Retinal pigment epithelial cell (primary cell): ENCODE results near the gene PTOV1.

Experiments
- DNase-seq: peaks from one replicate; pipeline ENCODE4 v3.0.0-alpha.2; 2010; ENCODE audit warnings: low read depth
- H3K4me3 ChIP-seq: 2 replicates; pipeline ENCODE4 v1.5.1; 2011; ENCODE audit warnings: mild to moderate bottlenecking, low read length, control low read depth, moderate library complexity
- CTCF ChIP-seq: conservative IDR thresholded peaks from 2 replicates; pipeline ENCODE4 v1.5.1; 2011; ENCODE audit warnings: low read depth, low read length, control low read depth, inconsistent platforms

The PTOV1 gene

GRCh38 chr19:49855676-49856573, 5.0 kb downstream of the PTOV1 start:
- no peak overlapping the region for H3K4me3 ChIP-seq
- no peak for DNase-seq
- no peak for TF ChIP-seq CTCF

- H3K4me3 ChIP-seq = no peak overlapping the region
- TF ChIP-seq CTCF = no peak
- DNase-seq = no peak
These were observed 5.6 kb downstream of the PTOV1 start for GRCh38 chr19:49856574-49857021.

DNA sequence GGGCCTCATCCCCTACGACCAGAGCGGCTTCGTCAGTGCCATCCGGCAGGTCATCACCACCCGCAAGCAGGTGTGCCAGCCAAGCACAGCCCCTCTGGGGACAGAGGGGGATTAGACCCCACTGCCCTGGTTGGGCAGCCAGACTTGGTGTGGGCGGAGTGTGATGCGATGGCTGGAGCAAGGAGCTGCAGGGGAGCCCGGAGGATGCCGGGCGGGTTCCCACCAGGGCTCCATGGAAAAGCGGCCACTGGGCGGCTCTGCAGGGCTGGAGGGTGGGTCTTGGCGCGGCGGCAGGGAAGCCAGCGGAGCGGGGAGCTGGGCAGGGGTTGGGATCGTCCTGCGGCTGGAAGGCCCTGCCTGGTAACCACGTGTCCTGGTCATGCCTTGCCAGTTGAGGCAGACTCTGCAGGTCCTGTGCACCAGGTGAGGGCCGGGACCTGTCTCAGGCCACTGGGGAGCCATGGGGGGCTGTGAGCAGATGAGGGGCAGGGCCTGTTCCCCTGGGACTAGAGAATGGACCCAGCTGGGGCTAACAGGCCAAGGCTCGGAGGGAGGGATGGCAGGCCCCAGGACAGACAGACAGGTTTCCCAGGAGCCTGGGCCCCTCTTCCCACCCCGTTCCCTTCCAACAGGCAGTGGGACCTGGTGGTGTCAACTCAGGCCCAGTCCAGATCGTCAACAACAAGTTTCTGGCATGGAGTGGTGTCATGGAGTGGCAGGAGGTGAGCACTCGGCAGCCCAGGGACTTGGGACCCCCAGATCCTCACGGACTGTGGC, 6.3 kb downstream of the PTOV1 start:
- TF ChIP-seq CTCF = no peak
- DNase-seq = no peak
- no peak overlapping the region for H3K4me3 ChIP-seq

GRCh38 chr19:49857838-49858087, 6.8 kb downstream of the PTOV1 start:
- no peak for DNase-seq
- H3K4me3 ChIP-seq = no peak overlapping the region
- no peak for TF ChIP-seq CTCF

- no peak for TF ChIP-seq CTCF
- DNase-seq = no peak
- no peak overlapping the region for H3K4me3 ChIP-seq
These were observed 7.4 kb downstream of the PTOV1 start for GRCh38 chr19:49858088-49858985.

DNA sequence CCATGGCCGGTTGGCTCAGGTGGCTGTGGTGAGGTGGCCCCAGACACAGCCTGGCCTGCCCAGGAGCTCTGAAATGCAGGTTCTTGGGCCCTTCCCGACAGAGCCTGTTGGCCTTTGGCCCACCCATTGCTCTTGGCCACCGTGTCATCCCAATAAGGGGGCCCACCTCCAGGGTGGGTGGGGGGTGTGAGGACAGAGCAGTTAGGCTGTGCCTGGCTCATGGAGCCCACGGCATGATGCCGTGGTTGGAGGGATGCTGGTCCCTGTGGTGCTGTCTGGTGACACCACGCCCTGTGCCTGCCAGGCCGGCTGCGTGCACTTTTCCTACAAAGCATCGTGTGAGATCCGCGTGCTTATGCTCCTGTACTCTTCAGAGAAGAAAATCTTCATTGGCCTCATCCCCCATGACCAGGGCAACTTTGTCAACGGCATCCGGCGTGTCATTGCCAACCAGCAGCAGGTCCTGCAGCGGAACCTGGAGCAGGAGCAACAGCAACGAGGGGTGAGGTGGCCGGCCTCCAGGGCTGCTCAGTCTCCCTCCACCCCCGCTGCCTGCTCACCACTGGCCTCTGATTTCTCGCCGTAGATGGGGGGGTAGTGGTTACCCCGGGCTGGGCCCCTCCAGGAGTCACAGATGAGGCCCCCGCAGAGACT, 8.8 kb downstream of the PTOV1 start:
- DNase-seq = no peak
- no peak for TF ChIP-seq CTCF
- no peak overlapping the region for H3K4me3 ChIP-seq
